GM20000 (cell line): ENCODE data around the gene ERCC2.

ENCODE experiments used
- DNase-seq: peaks from one replicate; pipeline ENCODE4 v3.0.0; 2012; ENCODE audit warnings: low spot score
- CTCF ChIP-seq: IDR thresholded peaks from 2 replicates; pipeline ENCODE4 v1.5.1; 2012; ENCODE audit warnings: mild to moderate bottlenecking, control low read depth; ENCODE audit errors: extremely low read depth, missing control alignments

Gene ERCC2

GRCh38 chr19:45376045-45376724 is 5.8 kb upstream of the ERCC2 start:
- DNase-seq, result no peak
- TF ChIP-seq CTCF, result no peak

GRCh38 chr19:45368737-45369340 is 1.5 kb downstream of the ERCC2 start:
- DNase-seq, result no peak
- TF ChIP-seq CTCF, result no peak

- TF ChIP-seq CTCF, result no peak
- DNase-seq, result no peak
Measured at GRCh38 chr19:45368127-45368526, 2.2 kb downstream of the ERCC2 start.

- DNase-seq, result no peak
- TF ChIP-seq CTCF, result no peak
Measured at GRCh38 chr19:45364696-45365095, 5.7 kb downstream of the ERCC2 start.

GRCh38 chr19:45363861-45364459 is 6.4 kb downstream of the ERCC2 start:
- DNase-seq, result no peak
- no peak for TF ChIP-seq CTCF

- DNase-seq, result no peak
Measured at GRCh38 chr19:45362291-45362690, 8.1 kb downstream of the ERCC2 start.

More at GRCh38 chr19:45362291-45362690, 8.1 kb downstream of the ERCC2 start:
- TF ChIP-seq CTCF, result no peak
